GM18511 (cell line): ENCODE measurements around the gene GNAQ.

Experiments used
- ATAC-seq: cut with Tn5 transposase; IDR thresholded peaks from one replicate; pipeline ENCODE4 v1.9.1; 2021; ENCODE audit warnings: mild to moderate bottlenecking, moderate library complexity; ENCODE audit not compliant: unreplicated experiment

GNAQ gene

GRCh38 chr9:77947651-77948050, 84.0 kb downstream of the GNAQ start:
- ATAC-seq, result no peak

- ATAC-seq, result no peak
Measured at GRCh38 chr9:77946969-77947620, 84.5 kb downstream of the GNAQ start.

GRCh38 chr9:77946296-77946695, 85.3 kb downstream of the GNAQ start:
- ATAC-seq, result no peak

GRCh38 chr9:77945798-77946197, 85.8 kb downstream of the GNAQ start:
- ATAC-seq, result no peak

- ATAC-seq, result no peak
Measured at GRCh38 chr9:77944556-77945243, 86.9 kb downstream of the GNAQ start.

GRCh38 chr9:77943057-77943456, 88.6 kb downstream of the GNAQ start:
- ATAC-seq, result no peak

GRCh38 chr9:77939149-77939668, 92.4 kb downstream of the GNAQ start:
- ATAC-seq, result no peak

- no peak for ATAC-seq
Measured at GRCh38 chr9:77938163-77938562, 93.4 kb downstream of the GNAQ start.

GRCh38 chr9:77935974-77936373, 95.6 kb downstream of the GNAQ start:
- ATAC-seq, result peak; percentile 51

- no peak for ATAC-seq
Measured at GRCh38 chr9:77935211-77935610, 96.4 kb downstream of the GNAQ start.

- no peak for ATAC-seq
Measured at GRCh38 chr9:77933976-77934375, 97.6 kb downstream of the GNAQ start.

GRCh38 chr9:77933019-77933418, 98.6 kb downstream of the GNAQ start:
- no peak for ATAC-seq

- no peak for ATAC-seq
Measured at GRCh38 chr9:77929942-77930341, 101.7 kb downstream of the GNAQ start.

GRCh38 chr9:77927265-77927664, 104.3 kb downstream of the GNAQ start:
- no peak for ATAC-seq

- ATAC-seq, result no peak
Measured at GRCh38 chr9:77926371-77926878, 105.2 kb downstream of the GNAQ start.

GRCh38 chr9:77922591-77922990, 109.0 kb downstream of the GNAQ start:
- no peak for ATAC-seq

GRCh38 chr9:77917800-77918199, 113.8 kb downstream of the GNAQ start:
- no peak for ATAC-seq

GRCh38 chr9:77916820-77917219, 114.8 kb downstream of the GNAQ start:
- peak; percentile 6 for ATAC-seq

- ATAC-seq, result peak; percentile 77
Measured at GRCh38 chr9:77916410-77916819, 115.2 kb downstream of the GNAQ start.

- no peak for ATAC-seq
Measured at GRCh38 chr9:77915744-77916143, 115.9 kb downstream of the GNAQ start.

GRCh38 chr9:77912895-77913693, 118.5 kb downstream of the GNAQ start:
- ATAC-seq, result no peak
